GM06990 (cell line): Measurements from ENCODE around the gene ANKS1B.

Experiments
- DNase-seq: peaks from one replicate; pipeline ENCODE4 v3.0.0-alpha.2; 2011; ENCODE audit not compliant: insufficient read length; ENCODE audit errors: extremely low read depth
- H3K27me3 ChIP-seq: replicated peaks from 2 replicates; pipeline ENCODE4 v1.6.0; 2011; ENCODE audit warnings: low read length; ENCODE audit not compliant: control insufficient read depth, insufficient read depth
- H3K36me3 ChIP-seq: 2 replicates; pipeline ENCODE4 v1.5.1; 2011; ENCODE audit warnings: low read length; ENCODE audit not compliant: control insufficient read depth, insufficient read depth
- H3K4me3 ChIP-seq: replicated peaks from 2 replicates; pipeline ENCODE4 v1.5.1; 2011; ENCODE audit warnings: low read depth, mild to moderate bottlenecking, control low read depth, low read length
- TF ChIP-seq, protein P1 (sequence below): IDR thresholded peaks from 2 replicates; pipeline ENCODE4 v1.5.1; 2011; ENCODE audit warnings: low read length, control low read depth, mild to moderate bottlenecking, inconsistent platforms; ENCODE audit not compliant: insufficient read depth, poor library complexity, severe bottlenecking

Gene ANKS1B

DNA sequence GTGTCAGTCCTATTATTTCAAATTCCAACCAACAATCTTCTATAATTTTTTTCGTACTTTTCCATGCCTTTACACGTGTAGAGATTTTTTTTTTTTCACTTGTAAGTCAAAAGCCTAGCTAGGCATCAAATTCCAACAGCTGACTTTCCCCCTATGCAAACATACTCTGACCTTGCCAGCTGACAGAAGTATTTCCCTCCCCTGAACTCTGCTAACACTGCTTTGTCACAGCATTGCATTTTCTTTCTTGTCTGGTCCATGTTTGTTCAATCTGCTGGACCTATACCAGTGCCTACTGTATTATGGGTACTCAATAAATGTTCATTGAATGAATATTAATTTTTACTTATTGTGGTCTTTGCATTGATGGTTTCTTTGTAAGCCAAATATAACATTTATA is 772.5 kb downstream of the ANKS1B start:
- Histone ChIP-seq H3K36me3 (no peaks in the 10 kb centered on the region), H3K4me3 (no peak overlapping the region), H3K27me3 (no peaks in the 10 kb centered on the region)
- TF ChIP-seq, protein P1, sequence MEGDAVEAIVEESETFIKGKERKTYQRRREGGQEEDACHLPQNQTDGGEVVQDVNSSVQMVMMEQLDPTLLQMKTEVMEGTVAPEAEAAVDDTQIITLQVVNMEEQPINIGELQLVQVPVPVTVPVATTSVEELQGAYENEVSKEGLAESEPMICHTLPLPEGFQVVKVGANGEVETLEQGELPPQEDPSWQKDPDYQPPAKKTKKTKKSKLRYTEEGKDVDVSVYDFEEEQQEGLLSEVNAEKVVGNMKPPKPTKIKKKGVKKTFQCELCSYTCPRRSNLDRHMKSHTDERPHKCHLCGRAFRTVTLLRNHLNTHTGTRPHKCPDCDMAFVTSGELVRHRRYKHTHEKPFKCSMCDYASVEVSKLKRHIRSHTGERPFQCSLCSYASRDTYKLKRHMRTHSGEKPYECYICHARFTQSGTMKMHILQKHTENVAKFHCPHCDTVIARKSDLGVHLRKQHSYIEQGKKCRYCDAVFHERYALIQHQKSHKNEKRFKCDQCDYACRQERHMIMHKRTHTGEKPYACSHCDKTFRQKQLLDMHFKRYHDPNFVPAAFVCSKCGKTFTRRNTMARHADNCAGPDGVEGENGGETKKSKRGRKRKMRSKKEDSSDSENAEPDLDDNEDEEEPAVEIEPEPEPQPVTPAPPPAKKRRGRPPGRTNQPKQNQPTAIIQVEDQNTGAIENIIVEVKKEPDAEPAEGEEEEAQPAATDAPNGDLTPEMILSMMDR, result no peak
- DNase-seq, result no peak

DNA sequence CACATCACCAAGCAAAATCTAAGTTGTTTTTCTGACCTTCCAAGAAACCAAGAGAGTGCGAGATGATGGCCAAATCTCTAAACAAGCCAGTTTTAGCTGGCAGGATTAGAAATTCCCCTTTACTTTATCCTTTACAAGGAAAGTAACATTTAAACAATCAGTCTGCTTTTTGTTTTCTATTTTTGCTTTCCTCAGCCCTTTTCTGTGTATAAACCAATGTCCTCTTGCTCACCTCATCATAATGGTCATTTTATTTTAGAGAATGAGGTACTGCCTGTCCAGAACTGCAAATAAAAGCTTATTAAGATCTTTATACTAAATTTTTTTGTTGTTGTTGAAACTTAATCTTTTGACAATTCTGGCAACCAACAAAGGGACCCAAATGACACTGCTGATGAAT is 779.6 kb downstream of the ANKS1B start:
- TF ChIP-seq, protein P1, result no peak
- H3K4me3 ChIP-seq, result no peak overlapping the region
- DNase-seq, result no peak
- H3K36me3 ChIP-seq, result no peaks in the 10 kb centered on the region
- no peaks in the 10 kb centered on the region; the same call in 1 of the 2 replicates for H3K27me3 ChIP-seq

DNA sequence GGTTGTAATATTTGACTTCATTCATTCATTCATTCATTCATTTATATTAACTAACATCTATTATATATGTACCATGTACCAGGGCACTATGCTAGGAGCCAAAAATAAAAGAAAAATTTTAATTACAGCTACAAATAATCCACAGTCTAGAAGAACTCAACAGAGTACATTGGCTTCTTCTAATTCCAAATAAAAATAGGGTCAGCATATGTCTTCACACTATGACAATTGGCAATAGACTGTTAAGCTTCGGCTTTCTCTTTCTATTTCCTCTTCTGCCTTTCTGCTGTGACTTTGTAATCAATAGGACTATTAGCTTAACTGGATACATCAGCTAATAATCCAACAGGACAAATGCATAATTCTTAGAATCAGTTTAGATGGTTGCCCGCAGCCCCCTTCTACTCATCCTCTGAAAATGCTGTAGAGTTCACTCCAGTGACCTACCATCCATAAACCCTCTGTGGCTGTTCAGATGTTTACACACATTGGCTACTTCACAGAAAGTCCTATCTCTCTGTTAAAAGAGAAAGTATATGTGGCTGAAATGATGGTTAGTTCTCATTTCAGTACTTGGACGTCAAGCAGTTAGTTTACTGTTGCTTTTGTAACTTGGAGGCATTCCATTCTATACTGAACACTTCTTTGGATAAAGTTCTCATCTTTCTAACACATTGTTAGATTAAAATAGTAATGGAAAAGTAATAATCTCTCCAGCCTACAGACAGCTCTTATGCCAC is 782.7 kb downstream of the ANKS1B start:
- no peaks in the 10 kb centered on the region; the same call in 1 of the 2 replicates for H3K27me3 ChIP-seq
- H3K36me3 ChIP-seq, result no peaks in the 10 kb centered on the region
- TF ChIP-seq, protein P1, result no peak
- no peak for DNase-seq
- H3K4me3 ChIP-seq, result no peak overlapping the region

DNA sequence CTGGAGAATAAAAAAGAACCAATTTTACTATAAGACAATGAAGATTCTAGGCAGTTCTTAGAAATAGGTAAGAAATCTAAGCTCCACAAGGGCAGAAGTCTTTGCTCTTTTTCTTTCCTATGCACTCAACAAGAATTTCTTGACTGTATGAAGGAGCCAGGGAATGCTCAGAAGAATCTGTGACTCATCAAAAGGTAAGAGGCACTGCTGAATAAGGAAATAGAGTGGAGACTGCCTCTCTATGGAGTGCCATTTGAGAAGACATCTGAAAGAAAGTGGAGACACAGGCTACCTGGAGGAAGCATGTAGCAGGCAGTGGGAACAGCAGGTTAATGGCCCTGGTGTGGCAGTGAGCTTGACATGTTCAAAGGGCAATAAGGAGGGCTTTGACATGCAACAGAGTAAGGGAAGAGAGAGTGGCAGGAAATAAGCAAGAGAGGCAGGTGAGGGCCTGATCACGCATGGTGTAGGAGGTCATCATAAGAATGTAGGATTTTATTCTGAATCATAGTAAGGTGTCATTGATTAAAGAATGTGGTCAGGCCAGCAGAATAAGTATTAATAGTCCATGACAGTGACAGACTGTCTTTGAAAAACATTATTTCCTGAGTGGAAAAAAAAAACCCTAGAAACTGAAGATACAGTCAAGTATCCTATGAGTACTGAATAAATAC is 783.9 kb downstream of the ANKS1B start:
- no peak for DNase-seq
- Histone ChIP-seq H3K27me3 (no peaks in the 10 kb centered on the region; the same call in 1 of the 2 replicates), H3K4me3 (no peak overlapping the region), H3K36me3 (no peaks in the 10 kb centered on the region)
- TF ChIP-seq, protein P1, result no peak

DNA sequence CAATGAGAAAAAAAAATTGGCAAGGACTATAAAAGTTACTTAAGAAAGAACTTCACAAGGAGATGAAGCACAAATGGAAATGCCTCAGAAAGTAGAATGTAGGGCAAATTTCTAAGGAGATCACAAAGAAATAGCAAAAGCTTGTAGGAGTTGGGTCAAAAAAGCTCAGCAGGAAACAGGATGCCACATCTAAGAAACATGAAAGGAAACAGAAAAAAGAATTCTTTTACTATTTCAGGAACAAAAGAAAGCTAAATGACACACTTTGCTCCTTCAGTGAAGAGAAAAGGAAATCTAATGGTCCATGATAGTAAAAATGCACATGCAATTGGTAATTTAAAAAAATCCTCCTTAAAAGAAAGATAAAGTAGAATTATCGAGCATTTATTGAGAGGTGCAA is 789.3 kb downstream of the ANKS1B start:
- no peaks in the 10 kb centered on the region for H3K27me3 ChIP-seq
- no peaks in the 10 kb centered on the region for H3K36me3 ChIP-seq
- no peak overlapping the region for H3K4me3 ChIP-seq
- DNase-seq, result no peak
- TF ChIP-seq, protein P1, result no peak
